ENCODE results near the gene ANG.

- no peak for TF ChIP-seq TAF1 (IDR thresholded peaks at IDR 0.05; ENCODE audit: borderline replicate concordance, insufficient read depth, low read length)
- no peak for TF ChIP-seq POLR2AphosphoS5 (IDR thresholded peaks at IDR 0.05; ENCODE audit: low read depth, low read length)
- TF ChIP-seq, protein P1, sequence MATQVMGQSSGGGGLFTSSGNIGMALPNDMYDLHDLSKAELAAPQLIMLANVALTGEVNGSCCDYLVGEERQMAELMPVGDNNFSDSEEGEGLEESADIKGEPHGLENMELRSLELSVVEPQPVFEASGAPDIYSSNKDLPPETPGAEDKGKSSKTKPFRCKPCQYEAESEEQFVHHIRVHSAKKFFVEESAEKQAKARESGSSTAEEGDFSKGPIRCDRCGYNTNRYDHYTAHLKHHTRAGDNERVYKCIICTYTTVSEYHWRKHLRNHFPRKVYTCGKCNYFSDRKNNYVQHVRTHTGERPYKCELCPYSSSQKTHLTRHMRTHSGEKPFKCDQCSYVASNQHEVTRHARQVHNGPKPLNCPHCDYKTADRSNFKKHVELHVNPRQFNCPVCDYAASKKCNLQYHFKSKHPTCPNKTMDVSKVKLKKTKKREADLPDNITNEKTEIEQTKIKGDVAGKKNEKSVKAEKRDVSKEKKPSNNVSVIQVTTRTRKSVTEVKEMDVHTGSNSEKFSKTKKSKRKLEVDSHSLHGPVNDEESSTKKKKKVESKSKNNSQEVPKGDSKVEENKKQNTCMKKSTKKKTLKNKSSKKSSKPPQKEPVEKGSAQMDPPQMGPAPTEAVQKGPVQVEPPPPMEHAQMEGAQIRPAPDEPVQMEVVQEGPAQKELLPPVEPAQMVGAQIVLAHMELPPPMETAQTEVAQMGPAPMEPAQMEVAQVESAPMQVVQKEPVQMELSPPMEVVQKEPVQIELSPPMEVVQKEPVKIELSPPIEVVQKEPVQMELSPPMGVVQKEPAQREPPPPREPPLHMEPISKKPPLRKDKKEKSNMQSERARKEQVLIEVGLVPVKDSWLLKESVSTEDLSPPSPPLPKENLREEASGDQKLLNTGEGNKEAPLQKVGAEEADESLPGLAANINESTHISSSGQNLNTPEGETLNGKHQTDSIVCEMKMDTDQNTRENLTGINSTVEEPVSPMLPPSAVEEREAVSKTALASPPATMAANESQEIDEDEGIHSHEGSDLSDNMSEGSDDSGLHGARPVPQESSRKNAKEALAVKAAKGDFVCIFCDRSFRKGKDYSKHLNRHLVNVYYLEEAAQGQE (IDR thresholded peaks at IDR 0.05; ENCODE audit: insufficient read depth in 1 of 2, low read depth in 2 of 2, low read length in 2 of 2) = no peak
Observed at GRCh38 chr14:20743556-20743955, 55.0 kb downstream of the ANG start.
